ENCODE measurements around the gene PDZD2. TPM values are rescaled to one million over a fixed set of nuclear protein-coding genes. Genes with fewer than 3 reads are reported as not detected.

Gene PDZD2
- total RNA-seq, 1 donor from 2014 or later: 42.7 TPM

GRCh38 chr5:31811210-31811609, 172.3 kb downstream of the PDZD2 start:
- Histone ChIP-seq H3K27me3 (no peaks in the 10 kb centered on the region), H3K9me3 (no peaks in the 10 kb centered on the region), H3K36me3 (no peaks in the 10 kb centered on the region), H3K4me1 (no peaks in the 10 kb centered on the region), H3K27ac (no peak overlapping the region), H3K4me3 (no peak overlapping the region)
- DNase-seq (ENCODE audit: extremely low spot score in 2 of 2): no peak
- TF ChIP-seq POLR2A (IDR thresholded peaks at IDR 0.05) (no peak), CTCF (IDR thresholded peaks at IDR 0.05) (no peak), POLR2AphosphoS5 (IDR thresholded peaks at IDR 0.05; ENCODE audit: insufficient read depth in 1 of 2, low read depth in 1 of 2) (no peak)
- intact Hi-C loops (cut with DNase I): no loop called here

- intact Hi-C loops (cut with DNase I): no loop called here
- TF ChIP-seq CTCF (IDR thresholded peaks at IDR 0.05) (no peak), POLR2AphosphoS5 (IDR thresholded peaks at IDR 0.05; ENCODE audit: insufficient read depth in 1 of 2, low read depth in 1 of 2) (no peak)
- no peaks in the 10 kb centered on the region for H3K36me3 ChIP-seq
Observed at GRCh38 chr5:31815376-31815775, 176.4 kb downstream of the PDZD2 start.

DNA sequence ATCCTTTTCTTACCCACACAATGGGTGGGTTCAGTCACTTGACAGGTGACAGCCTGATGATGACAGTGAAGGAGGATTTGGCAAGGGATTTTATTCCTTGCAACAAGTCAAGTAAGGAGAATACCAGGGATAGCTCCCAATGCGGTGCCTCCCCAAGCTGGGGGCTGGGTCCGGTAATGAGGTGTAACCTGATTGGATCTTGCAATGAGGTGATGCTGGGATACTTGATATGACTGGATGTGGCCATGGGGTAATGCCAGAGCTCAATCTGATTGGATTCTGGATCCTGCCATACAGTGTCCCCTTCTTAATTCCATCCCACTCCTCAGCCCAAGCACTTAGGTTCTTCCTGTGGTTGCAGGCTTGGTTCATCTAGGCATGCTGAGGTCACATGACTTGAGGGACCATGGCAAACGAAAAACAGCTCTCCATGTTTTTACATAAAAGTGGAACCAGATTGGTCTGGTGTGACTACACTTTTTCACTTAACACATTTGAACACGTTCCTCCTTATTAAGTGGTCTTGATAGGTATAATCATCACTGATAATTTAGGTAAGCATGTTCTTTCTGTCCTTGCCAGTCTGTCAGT, 181.1 kb downstream of the PDZD2 start:
- Histone ChIP-seq H3K9me3 (no peaks in the 10 kb centered on the region), H3K27ac (no peak overlapping the region), H3K36me3 (no peaks in the 10 kb centered on the region), H3K4me3 (no peak overlapping the region), H3K27me3 (no peaks in the 10 kb centered on the region), H3K4me1 (no peaks in the 10 kb centered on the region)
- DNase-seq (ENCODE audit: extremely low spot score in 2 of 2): no peak
- intact Hi-C loops (cut with DNase I): no loop called here
- TF ChIP-seq POLR2A (IDR thresholded peaks at IDR 0.05) (no peak), POLR2AphosphoS5 (IDR thresholded peaks at IDR 0.05; ENCODE audit: insufficient read depth in 1 of 2, low read depth in 1 of 2) (no peak), CTCF (IDR thresholded peaks at IDR 0.05) (no peak)

More at GRCh38 chr5:31815376-31815775, 176.4 kb downstream of the PDZD2 start:
- Histone ChIP-seq H3K27me3 (no peaks in the 10 kb centered on the region), H3K4me1 (no peaks in the 10 kb centered on the region), H3K27ac (no peak overlapping the region), H3K4me3 (no peak overlapping the region), H3K9me3 (no peaks in the 10 kb centered on the region)
- no peak for DNase-seq (ENCODE audit: extremely low spot score in 2 of 2)

- no peak overlapping the region for H3K27ac ChIP-seq
- no peaks in the 10 kb centered on the region for H3K9me3 ChIP-seq
- no peak overlapping the region for H3K4me3 ChIP-seq
- intact Hi-C loops (cut with DNase I): no loop called here
- no peaks in the 10 kb centered on the region for H3K4me1 ChIP-seq
- no peaks in the 10 kb centered on the region for H3K36me3 ChIP-seq
- no peak for TF ChIP-seq POLR2AphosphoS5 (IDR thresholded peaks at IDR 0.05; ENCODE audit: insufficient read depth in 1 of 2, low read depth in 1 of 2)
- no peak for TF ChIP-seq POLR2A (IDR thresholded peaks at IDR 0.05)
- TF ChIP-seq CTCF (IDR thresholded peaks at IDR 0.05): no peak
- no peak for DNase-seq (ENCODE audit: extremely low spot score in 2 of 2)
- no peaks in the 10 kb centered on the region for H3K27me3 ChIP-seq
Observed at GRCh38 chr5:31823472-31823871, 184.5 kb downstream of the PDZD2 start.

DNA sequence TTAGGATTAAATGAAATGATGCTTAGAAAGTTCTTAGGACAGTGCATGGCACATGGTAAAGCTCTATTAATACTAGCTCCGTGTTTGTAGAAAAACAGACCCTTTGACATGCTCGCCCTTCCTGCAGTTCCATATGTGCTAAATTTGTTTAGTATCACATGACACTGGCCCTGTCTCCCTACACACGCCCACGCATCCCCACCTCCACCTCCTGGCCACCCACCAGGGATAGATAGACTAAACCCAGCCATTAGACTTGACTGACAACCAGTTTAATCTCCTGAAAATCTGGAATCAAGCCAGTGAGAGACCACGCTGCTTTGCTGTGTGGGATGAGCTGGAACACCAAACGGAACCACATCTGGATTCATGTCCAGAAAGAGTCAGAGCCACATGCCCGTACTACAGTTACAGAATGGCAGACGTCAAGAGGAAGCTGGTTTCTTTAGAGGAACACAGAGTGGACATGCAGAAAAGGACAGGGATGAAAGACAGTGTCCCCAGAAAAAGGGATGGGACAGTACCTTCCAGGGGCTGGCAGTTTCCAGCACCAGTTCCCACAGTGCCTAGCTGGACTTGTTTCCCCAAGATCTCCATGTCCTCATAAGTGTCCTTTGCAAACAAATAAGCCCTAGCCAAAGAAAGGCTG, 186.1 kb downstream of the PDZD2 start:
- Histone ChIP-seq H3K9me3 (peaks cover 2% of the 10 kb centered on the region), H3K27me3 (no peaks in the 10 kb centered on the region), H3K4me1 (no peaks in the 10 kb centered on the region), H3K27ac (no peak overlapping the region), H3K36me3 (no peaks in the 10 kb centered on the region), H3K4me3 (no peak overlapping the region)
- TF ChIP-seq POLR2AphosphoS5 (IDR thresholded peaks at IDR 0.05; ENCODE audit: insufficient read depth in 1 of 2, low read depth in 1 of 2): no peak
- TF ChIP-seq POLR2A (IDR thresholded peaks at IDR 0.05): no peak
- TF ChIP-seq CTCF (IDR thresholded peaks at IDR 0.05): no peak
- intact Hi-C loops (cut with DNase I): loop anchor here (5.0 kb wide), 1 partner anchor 252 kb away; no protein-coding TSS in a partner anchor
- DNase-seq (ENCODE audit: extremely low spot score in 2 of 2): no peak

All from vagina (tissue), 2 donors.